ENCODE data around the gene ITPR1.

DNA sequence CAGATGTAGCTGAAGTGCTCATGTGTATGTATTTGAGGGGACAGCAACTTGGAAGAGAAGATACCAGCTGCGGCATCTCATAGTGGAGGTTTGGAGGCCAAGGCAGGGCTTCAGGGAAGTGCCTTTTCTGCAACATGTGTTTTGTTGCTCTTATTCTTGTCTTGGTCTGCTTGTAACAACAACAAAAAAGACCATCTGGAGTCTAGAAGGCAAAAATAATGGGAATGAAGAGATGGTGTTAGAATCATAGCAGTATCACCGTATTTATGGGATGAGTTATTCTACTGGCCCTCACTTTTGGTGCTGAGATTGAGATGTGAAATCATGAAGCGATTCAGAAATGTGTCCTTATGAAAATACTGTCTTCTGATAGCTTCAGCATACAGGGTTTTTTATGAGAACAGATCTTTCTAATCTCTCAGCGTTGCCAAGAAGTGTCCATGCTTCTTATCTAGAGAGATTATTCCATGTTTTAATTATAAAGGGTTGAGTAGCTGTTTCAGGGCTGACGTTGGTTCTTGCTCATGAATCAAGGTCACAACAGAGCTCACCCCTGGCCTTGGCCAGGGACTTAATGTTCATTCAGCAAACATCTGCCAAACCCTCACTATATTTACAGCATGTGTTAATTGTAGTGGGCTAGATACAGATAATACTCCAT, 58.0 kb downstream of the ITPR1 start:
- TF ChIP-seq CTCF (IDR thresholded peaks at IDR 0.05) (no peak), POLR2A (IDR thresholded peaks at IDR 0.05) (no peak)
